ENCODE results near the gene TPD52L3. TPM values are rescaled to one million over a fixed set of nuclear protein-coding genes. Genes with fewer than 3 reads are reported as not detected.

TPD52L3 gene
- not detected for total RNA-seq
- not detected for polyA plus RNA-seq (ENCODE audit: insufficient read depth, low read depth, low replicate concordance)
- long read RNA-seq, donor 1 = 0 reads
- long read RNA-seq, donor 2 = 0 reads
- long read RNA-seq, donor 3 = 0 reads
- long read RNA-seq, donor 4 = 0 reads
- long read RNA-seq, donor 5 = 0 reads
- long read RNA-seq, donor 6 = 0 reads
- long read RNA-seq, donor 7 = 0 reads
- long read RNA-seq, donor 8 = 0 reads
- long read RNA-seq, donor 9 = 0 reads
- long read RNA-seq, donor 10 = 0 reads

GRCh38 chr9:6328103-6328502, at the start of gene TPD52L3:
Gene TPD52L3 (plus strand): TSS chr9:6328375. CDS start chr9:6328596, 221 bp downstream.
- FAIRE-seq (no peak), DNase-seq (no peak)
- Histone ChIP-seq H3K4me1 (ENCODE audit: control insufficient read depth in 2 of 3, insufficient read depth in 2 of 3, low read depth in 1 of 3, low read length in 3 of 3) (no peaks in the 10 kb centered on the region), H3K9me3 (ENCODE audit: control insufficient read depth in 2 of 3, insufficient read depth in 1 of 3, low read length in 3 of 3) (peaks cover 0 to 1% (median 0%) of the 10 kb centered on the region in 3 donors), H3K27ac (ENCODE audit: low read depth in 2 of 2, low read length in 2 of 2) (no peak within 1 kb of the TSS), H3K9ac (ENCODE audit: low read length in 3 of 3) (no peak within 1 kb of the TSS), H3K36me3 (ENCODE audit: control insufficient read depth in 2 of 3, insufficient read depth in 3 of 3, low read length in 3 of 3) (no peaks in the 10 kb centered on the region), H3K27me3 (ENCODE audit: control insufficient read depth, insufficient read depth, low read length) (no peaks in the 10 kb centered on the region), H3K4me3 (ENCODE audit: low read length in 3 of 3) (no peak within 1 kb of the TSS)
- intact Hi-C loops (cut with DNase I) = no loop called here
- TF ChIP-seq CTCF (IDR thresholded peaks at IDR 0.05; ENCODE audit: borderline replicate concordance, extremely low read depth, insufficient read depth) = no peak

DNA sequence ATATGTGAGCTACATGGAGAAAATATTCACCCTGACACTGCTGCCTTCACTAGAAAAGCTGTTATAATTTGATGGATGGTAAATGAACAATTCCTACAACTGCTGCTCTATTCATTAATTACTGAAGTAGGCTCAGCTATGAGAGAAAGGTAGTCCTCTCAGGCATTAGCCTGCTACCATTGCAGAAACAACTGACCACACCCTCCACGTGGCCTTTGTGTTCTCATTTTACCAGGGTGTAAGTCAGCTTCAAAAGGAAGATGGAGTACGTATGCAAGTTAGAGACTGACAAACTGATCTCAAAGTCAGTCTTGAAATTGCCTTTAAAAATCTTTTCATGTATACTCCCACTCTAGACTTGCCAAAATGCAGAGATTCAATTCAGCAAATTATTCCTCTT, 26.3 kb upstream of the TPD52L3 start:
- no peaks in the 10 kb centered on the region for H3K9me3 ChIP-seq (ENCODE audit: control insufficient read depth in 2 of 3, insufficient read depth in 1 of 3, low read length in 3 of 3)
- H3K36me3 ChIP-seq (ENCODE audit: control insufficient read depth in 2 of 3, insufficient read depth in 3 of 3, low read length in 3 of 3) = no peaks in the 10 kb centered on the region
- H3K4me3 ChIP-seq (ENCODE audit: low read length in 3 of 3) = no peak overlapping the region
- no peaks in the 10 kb centered on the region for H3K4me1 ChIP-seq (ENCODE audit: control insufficient read depth in 2 of 3, insufficient read depth in 2 of 3, low read depth in 1 of 3, low read length in 3 of 3)
- no peak for TF ChIP-seq CTCF (IDR thresholded peaks at IDR 0.05; ENCODE audit: borderline replicate concordance, extremely low read depth, insufficient read depth)
- H3K27me3 ChIP-seq (ENCODE audit: control insufficient read depth, insufficient read depth, low read length) = no peaks in the 10 kb centered on the region
- intact Hi-C loops (cut with DNase I) = no loop called here
- DNase-seq = no peak
- H3K9ac ChIP-seq (ENCODE audit: low read length in 3 of 3) = no peak overlapping the region
- no peak overlapping the region for H3K27ac ChIP-seq (ENCODE audit: low read depth in 2 of 2, low read length in 2 of 2)
- FAIRE-seq = no peak

GRCh38 chr9:6302417-6302816, 25.8 kb upstream of the TPD52L3 start:
- Histone ChIP-seq H3K4me3 (ENCODE audit: low read length in 3 of 3) (no peak overlapping the region), H3K9me3 (ENCODE audit: control insufficient read depth in 2 of 3, insufficient read depth in 1 of 3, low read length in 3 of 3) (no peaks in the 10 kb centered on the region), H3K4me1 (ENCODE audit: control insufficient read depth in 2 of 3, insufficient read depth in 2 of 3, low read depth in 1 of 3, low read length in 3 of 3) (no peaks in the 10 kb centered on the region), H3K9ac (ENCODE audit: low read length in 3 of 3) (no peak overlapping the region), H3K27ac (ENCODE audit: low read depth in 2 of 2, low read length in 2 of 2) (no peak overlapping the region), H3K36me3 (ENCODE audit: control insufficient read depth in 2 of 3, insufficient read depth in 3 of 3, low read length in 3 of 3) (no peaks in the 10 kb centered on the region), H3K27me3 (ENCODE audit: control insufficient read depth, insufficient read depth, low read length) (no peaks in the 10 kb centered on the region)
- DNase-seq (no peak), FAIRE-seq (no peak)
- no peak for TF ChIP-seq CTCF (IDR thresholded peaks at IDR 0.05; ENCODE audit: borderline replicate concordance, extremely low read depth, insufficient read depth)
- intact Hi-C loops (cut with DNase I) = no loop called here

DNA sequence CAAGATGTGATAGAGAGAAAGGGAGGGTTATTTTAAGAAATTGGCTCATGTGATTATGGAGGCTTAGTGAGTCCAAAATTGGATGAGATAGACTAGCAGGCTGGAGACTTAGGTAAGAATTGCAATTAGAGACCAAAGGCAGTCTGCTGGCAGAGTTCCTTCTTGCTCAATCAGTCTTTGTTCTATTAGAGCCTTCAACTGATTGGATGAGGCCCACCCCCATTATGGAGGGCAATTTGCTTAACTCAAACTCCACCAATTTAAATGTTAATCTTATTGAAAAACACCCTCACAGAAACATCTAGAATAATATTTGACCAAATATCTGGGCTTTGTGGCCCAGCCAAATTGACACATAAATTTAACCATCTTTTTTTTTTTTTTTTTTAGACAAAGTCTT, 23.9 kb upstream of the TPD52L3 start:
- H3K9me3 ChIP-seq (ENCODE audit: control insufficient read depth in 2 of 3, insufficient read depth in 1 of 3, low read length in 3 of 3) = no peaks in the 10 kb centered on the region
- H3K27ac ChIP-seq (ENCODE audit: low read depth in 2 of 2, low read length in 2 of 2) = no peak overlapping the region
- no peak overlapping the region for H3K9ac ChIP-seq (ENCODE audit: low read length in 3 of 3)
- H3K4me1 ChIP-seq (ENCODE audit: control insufficient read depth in 2 of 3, insufficient read depth in 2 of 3, low read depth in 1 of 3, low read length in 3 of 3) = no peaks in the 10 kb centered on the region
- H3K27me3 ChIP-seq (ENCODE audit: control insufficient read depth, insufficient read depth, low read length) = no peaks in the 10 kb centered on the region
- no peak for DNase-seq
- no peak for FAIRE-seq
- TF ChIP-seq CTCF (IDR thresholded peaks at IDR 0.05; ENCODE audit: borderline replicate concordance, extremely low read depth, insufficient read depth) = no peak
- intact Hi-C loops (cut with DNase I) = no loop called here
- H3K36me3 ChIP-seq (ENCODE audit: control insufficient read depth in 2 of 3, insufficient read depth in 3 of 3, low read length in 3 of 3) = no peaks in the 10 kb centered on the region
- no peak overlapping the region for H3K4me3 ChIP-seq (ENCODE audit: low read length in 3 of 3)

Measured in kidney (tissue), 22 donors.